ENCODE results near the gene TTC31. TPM values are rescaled to one million over a fixed set of nuclear protein-coding genes. Genes with fewer than 3 reads are reported as not detected.

TTC31 gene
- total RNA-seq, 6 donors from 2014 or later = 18.2 to 127 (median 27.3) TPM

DNA sequence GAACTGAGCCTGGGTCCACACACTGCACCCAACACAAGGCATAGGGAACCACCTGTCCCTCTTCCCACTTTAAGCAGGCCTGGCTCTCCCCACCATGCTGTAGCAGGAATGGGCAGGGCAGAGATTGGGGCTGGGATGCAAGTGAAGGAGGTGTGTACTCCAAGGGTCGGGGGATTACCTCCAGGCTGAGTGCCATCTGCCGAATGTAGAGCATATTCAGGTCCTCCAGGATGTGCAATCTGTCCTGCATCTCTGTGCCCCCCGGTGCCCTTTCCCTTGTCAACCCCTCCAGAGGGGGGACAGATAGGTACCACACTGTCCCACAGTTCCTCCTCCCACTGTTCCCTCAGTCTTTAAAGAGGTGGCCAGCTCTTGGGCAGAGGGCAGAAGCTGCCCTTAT is 43.5 kb upstream of the TTC31 start:
- TF ChIP-seq EP300 (IDR thresholded peaks at IDR 0.05) (no peak), POLR2AphosphoS5 (IDR thresholded peaks at IDR 0.05) (no peak), POLR2A (IDR thresholded peaks at IDR 0.05) (no peak)
- TF ChIP-seq, protein P1, sequence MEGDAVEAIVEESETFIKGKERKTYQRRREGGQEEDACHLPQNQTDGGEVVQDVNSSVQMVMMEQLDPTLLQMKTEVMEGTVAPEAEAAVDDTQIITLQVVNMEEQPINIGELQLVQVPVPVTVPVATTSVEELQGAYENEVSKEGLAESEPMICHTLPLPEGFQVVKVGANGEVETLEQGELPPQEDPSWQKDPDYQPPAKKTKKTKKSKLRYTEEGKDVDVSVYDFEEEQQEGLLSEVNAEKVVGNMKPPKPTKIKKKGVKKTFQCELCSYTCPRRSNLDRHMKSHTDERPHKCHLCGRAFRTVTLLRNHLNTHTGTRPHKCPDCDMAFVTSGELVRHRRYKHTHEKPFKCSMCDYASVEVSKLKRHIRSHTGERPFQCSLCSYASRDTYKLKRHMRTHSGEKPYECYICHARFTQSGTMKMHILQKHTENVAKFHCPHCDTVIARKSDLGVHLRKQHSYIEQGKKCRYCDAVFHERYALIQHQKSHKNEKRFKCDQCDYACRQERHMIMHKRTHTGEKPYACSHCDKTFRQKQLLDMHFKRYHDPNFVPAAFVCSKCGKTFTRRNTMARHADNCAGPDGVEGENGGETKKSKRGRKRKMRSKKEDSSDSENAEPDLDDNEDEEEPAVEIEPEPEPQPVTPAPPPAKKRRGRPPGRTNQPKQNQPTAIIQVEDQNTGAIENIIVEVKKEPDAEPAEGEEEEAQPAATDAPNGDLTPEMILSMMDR (IDR thresholded peaks at IDR 0.05) = no peak
- WGBS, 2 donors = 20 to 45% methylated on average over 3 of the region's 3 CpGs
- no peak for ATAC-seq (ENCODE audit: low FRiP score in 2 of 2)
- no peak for DNase-seq
- H3K4me3 ChIP-seq = peak overlapping the region in 3 of 4 donors; percentile 42 to 64 (median 59)
- peak overlapping the region; percentile 74 to 88 (median 84) for H3K27ac ChIP-seq
- H3K27me3 ChIP-seq = peaks cover 0 to 9% (median 3%) of the 10 kb centered on the region in 4 donors
- peaks cover 22 to 50% (median 30%) of the 10 kb centered on the region in 4 donors for H3K4me1 ChIP-seq
- no peaks in the 10 kb centered on the region for H3K36me3 ChIP-seq
- no peaks in the 10 kb centered on the region for H3K9me3 ChIP-seq

DNA sequence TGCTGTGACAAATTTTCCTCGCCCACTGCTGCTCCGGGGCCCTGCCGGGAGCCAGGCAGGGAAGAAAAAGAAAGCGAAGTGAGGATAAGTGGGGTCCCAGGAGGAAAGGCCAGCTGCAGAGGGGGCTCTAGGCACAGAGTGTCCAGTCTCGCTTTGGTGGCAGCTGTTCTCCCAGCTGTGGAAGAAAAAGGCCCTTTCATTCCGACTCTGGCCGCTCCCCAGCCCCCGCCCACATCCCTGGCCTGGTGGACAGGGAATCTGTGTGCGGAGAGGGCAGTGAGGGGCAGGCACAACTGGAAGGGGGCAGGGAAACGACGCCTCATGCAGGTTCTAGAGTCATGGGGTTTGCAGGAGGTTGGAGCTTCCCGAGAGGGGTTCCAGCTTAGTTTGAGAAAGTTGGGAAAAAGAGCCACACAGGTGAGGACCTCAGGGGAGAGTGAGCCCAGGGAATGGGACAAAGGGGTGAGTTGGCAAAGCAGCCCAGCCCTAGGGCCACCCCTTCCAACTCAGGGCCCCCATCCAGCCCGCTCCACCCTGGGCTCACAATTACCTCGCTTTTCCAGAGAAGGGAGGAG is 43.0 kb upstream of the TTC31 start:
- Histone ChIP-seq H3K4me3 (peak overlapping the region; percentile 1 to 64 (median 50)), H3K27me3 (peaks cover 0 to 9% (median 3%) of the 10 kb centered on the region in 4 donors), H3K36me3 (no peaks in the 10 kb centered on the region), H3K4me1 (peaks cover 22 to 50% (median 30%) of the 10 kb centered on the region in 4 donors), H3K9me3 (no peaks in the 10 kb centered on the region), H3K27ac (peak overlapping the region; percentile 74 to 88 (median 84))
- ATAC-seq (ENCODE audit: low FRiP score in 2 of 2) (peak; percentile 0 to 43), DNase-seq (peak in 1 of 2 donors; percentile 86)
- WGBS, 2 donors = 16 to 25% methylated on average over 14 of the region's 14 CpGs
- TF ChIP-seq EP300 (IDR thresholded peaks at IDR 0.05) (no peak), POLR2A (IDR thresholded peaks at IDR 0.05) (no peak), POLR2AphosphoS5 (IDR thresholded peaks at IDR 0.05) (no peak)
- TF ChIP-seq, protein P1 (IDR thresholded peaks at IDR 0.05) = no peak

- H3K27me3 ChIP-seq = peaks cover 0 to 9% (median 3%) of the 10 kb centered on the region in 4 donors
- DNase-seq (peak; percentile 88 to 95), ATAC-seq (ENCODE audit: low FRiP score in 2 of 2) (peak; percentile 95 to 96)
- peak in 2 of 4 donors; percentile 44 to 47 for TF ChIP-seq POLR2A (IDR thresholded peaks at IDR 0.05)
- TF ChIP-seq EP300 (IDR thresholded peaks at IDR 0.05) = no peak
- TF ChIP-seq, protein P1 (IDR thresholded peaks at IDR 0.05) = peak in 5 of 6 experiments; percentile 40 to 74 (median 63)
- TF ChIP-seq POLR2AphosphoS5 (IDR thresholded peaks at IDR 0.05) = peak in 1 of 2 donors; percentile 35
- H3K4me1 ChIP-seq = peaks cover 22 to 50% (median 30%) of the 10 kb centered on the region in 4 donors
- H3K36me3 ChIP-seq = no peaks in the 10 kb centered on the region
- peak overlapping the region; percentile 1 to 64 (median 50) for H3K4me3 ChIP-seq
- WGBS, 2 donors = 12 to 52% methylated on average over 16 to 45 of the region's 45 CpGs
- H3K9me3 ChIP-seq = no peaks in the 10 kb centered on the region
- H3K27ac ChIP-seq = peak overlapping the region; percentile 74 to 88 (median 84)
Measured at GRCh38 chr2:74440378-74441169, 42.3 kb upstream of the TTC31 start.

DNA sequence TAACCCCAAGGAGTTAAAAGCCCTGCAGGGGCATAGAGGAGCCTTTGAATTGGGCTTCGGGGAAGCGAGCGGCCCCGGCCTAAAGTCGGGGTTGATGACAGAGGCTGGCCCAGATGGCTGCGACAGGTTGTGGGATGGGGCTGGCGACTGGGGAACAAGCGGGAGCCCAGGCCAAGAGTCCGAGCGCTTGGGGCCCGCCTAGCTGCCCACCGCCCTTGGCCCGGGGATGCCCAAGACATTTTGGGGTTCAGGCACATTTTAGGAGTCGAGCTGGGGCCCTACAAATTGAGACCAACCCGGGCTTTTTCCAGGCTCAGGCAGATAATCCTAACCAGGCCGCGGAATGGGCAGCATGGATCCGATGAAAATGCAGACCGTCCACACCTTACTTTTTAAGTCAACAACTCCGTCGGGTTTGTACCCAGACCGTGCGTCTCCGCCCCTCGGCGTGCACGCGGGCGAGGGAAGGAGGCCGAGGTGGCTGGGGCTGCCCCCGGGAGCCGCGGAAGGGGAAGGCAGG is 41.7 kb upstream of the TTC31 start:
- no peak for TF ChIP-seq EP300 (IDR thresholded peaks at IDR 0.05)
- no peak for TF ChIP-seq POLR2A (IDR thresholded peaks at IDR 0.05)
- TF ChIP-seq POLR2AphosphoS5 (IDR thresholded peaks at IDR 0.05) = no peak
- TF ChIP-seq, protein P1 (IDR thresholded peaks at IDR 0.05) = no peak
- Histone ChIP-seq H3K36me3 (no peaks in the 10 kb centered on the region), H3K27me3 (peaks cover 0 to 9% (median 3%) of the 10 kb centered on the region in 4 donors), H3K4me1 (peaks cover 22 to 50% (median 30%) of the 10 kb centered on the region in 4 donors), H3K9me3 (no peaks in the 10 kb centered on the region), H3K27ac (peak overlapping the region; percentile 74 to 88 (median 84)), H3K4me3 (peak overlapping the region; percentile 22 to 64 (median 50))
- 33 to 47% methylated on average over 12 to 32 of the region's 33 CpGs for WGBS, 2 donors
- peak in 1 of 2 donors; percentile 78 for DNase-seq
- ATAC-seq (ENCODE audit: low FRiP score in 2 of 2) = peak; percentile 20 to 31
